Left lung (tissue), 10 donors: ENCODE measurements around the gene TMEM131. TPM values are rescaled to one million over a fixed set of nuclear protein-coding genes. Genes with fewer than 3 reads are reported as not detected.

ENCODE experiments used
- ATAC-seq: fragments of 200-7000 bp; cut with Tn5 transposase; one replicate; pipeline ENCODE4 v1.9.1; 2020; ENCODE audit warnings: moderate library complexity
- DNase-seq, 4 donors: peaks; one replicate each; pipeline ENCODE4 v3.0.0-alpha.2; 2013 to 2020
- H3K27ac ChIP-seq, 2 donors: fragments of 200-600 bp; sonication (generic) in 1 of 2; one replicate each; pipeline versions ENCODE4 v1.5.0 to v1.8.0; 2020 to 2021
- H3K27me3 ChIP-seq, 2 donors: fragments of 200-600 bp; sonication (generic) in 1 of 2; one replicate each; pipeline versions ENCODE4 v1.5.0 to v1.8.0; 2020 to 2021
- H3K36me3 ChIP-seq, 2 donors: fragments of 200-600 bp; sonication (generic) in 1 of 2; one replicate each; pipeline versions ENCODE4 v1.5.0 to v1.8.0; 2020 to 2021
- H3K4me1 ChIP-seq, 2 donors: fragments of 200-600 bp; one replicate each; pipeline ENCODE4 v1.8.0; 2021
- H3K4me3 ChIP-seq, 2 donors: fragments of 200-600 bp; sonication (generic) in 1 of 2; one replicate each; pipeline versions ENCODE4 v1.5.0 to v1.8.0; 2020 to 2021; ENCODE audit warnings: mild to moderate bottlenecking in 1 of 2
- H3K9me3 ChIP-seq, 2 donors: fragments of 200-600 bp; sonication (generic) in 1 of 2; one replicate each; pipeline versions ENCODE4 v1.5.0 to v1.8.0; 2020 to 2021
- CTCF ChIP-seq, 2 donors: fragments of 200-600 bp; sonication (generic) in 1 of 2; IDR thresholded peaks; one replicate each; pipeline versions ENCODE4 v1.5.0 to v1.8.0; 2021; ENCODE audit warnings: antibody characterized with exemption in 2 of 2
- intact Hi-C, 2 donors: fragments of 100-400 bp; cut with DNase I; formaldehyde crosslinking; loops; one replicate each; pipeline versions ENCODE4 v1.11.2 to v1.14.2; 2022
- polyA plus RNA-seq, 6 donors: library from polyadenylated mRNA; unstranded; fragments of 120-200 nt; gene quantifications; one replicate each; pipeline ENCODE4 v1.2.1, GENCODE V29; 2013; ENCODE audit not compliant: insufficient read length in 6 of 6
- total RNA-seq, 2 donors: library from RNA; stranded (reverse); fragmentation: NEBNext Ultra II Directional; extraction: Animal tissue kit (Norgen Biotek cat#: 25700); gene quantifications; one replicate each; pipeline ENCODE4 v1.2.1, GENCODE V29; 2021
- donor health status: DM: no; HTN: yes; CAD: no.
- donor health status: DM: no; HTN: no; CAD: no.

Gene TMEM131
- total and polyA plus RNA-seq, 8 donors: 43.9 to 52.0 (median 47.8) TPM

DNA sequence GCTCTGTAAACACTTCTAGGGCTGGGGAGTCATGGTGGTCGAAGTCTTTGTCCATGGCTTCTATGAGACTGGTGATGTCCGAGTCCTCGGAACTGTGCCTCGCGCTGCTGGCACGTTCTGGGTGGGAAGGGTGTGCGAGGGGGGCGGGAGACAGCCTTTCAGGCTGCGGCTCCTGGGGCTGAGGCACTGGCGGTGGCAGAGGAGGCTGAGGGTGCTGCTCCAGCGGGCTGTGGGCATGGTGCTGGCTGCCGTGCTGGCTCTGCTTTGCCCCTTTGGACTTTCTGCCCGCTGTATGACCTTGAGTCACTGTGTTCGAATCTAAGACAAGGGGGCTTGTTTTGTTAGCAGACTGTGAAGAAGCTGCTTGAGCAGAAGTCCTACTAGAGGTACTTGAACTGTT lies 203.3 kb downstream of the TMEM131 start:
- Histone ChIP-seq H3K4me3 (no peak overlapping the region), H3K36me3 (peaks cover 0 to 96% of the 10 kb centered on the region in 2 donors), H3K4me1 (no peaks in the 10 kb centered on the region), H3K27ac (no peak overlapping the region), H3K27me3 (no peaks in the 10 kb centered on the region), H3K9me3 (no peaks in the 10 kb centered on the region)
- ATAC-seq: no peak
- DNase-seq: no peak
- no peak for TF ChIP-seq CTCF (IDR thresholded peaks at IDR 0.05)
- intact Hi-C loops: no loop called here

DNA sequence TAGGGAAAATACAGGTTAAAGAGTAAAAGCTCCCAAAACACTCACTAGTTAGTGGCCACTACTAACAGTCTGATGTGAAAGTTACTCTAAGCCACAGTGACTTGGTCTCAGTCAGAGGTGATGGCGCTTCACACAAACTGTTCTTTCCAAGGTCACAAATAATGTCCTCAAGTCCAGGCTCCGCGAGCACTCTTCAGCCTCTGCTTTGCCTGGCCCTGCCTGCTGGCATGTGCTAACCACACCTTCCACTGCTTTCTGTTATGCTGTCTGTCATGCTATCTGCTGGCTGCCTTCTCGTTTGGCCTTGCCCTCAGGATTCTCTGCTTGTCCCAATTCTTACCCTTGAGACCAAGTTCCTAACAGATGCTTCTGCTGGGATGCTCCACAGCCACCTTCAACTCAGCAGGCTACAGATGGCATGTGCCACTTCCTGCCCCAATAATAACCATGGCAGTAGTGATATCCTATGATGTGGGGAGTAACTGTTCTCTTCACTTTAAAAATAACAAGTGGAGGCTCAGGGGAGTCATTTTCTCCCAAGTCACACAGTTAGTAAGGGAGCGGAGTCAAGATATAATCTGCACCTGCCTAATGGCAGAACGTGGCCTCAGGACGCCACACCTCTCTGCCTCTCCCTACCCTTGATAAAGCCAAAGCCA lies 206.6 kb downstream of the TMEM131 start:
- ATAC-seq (no peak), DNase-seq (no peak)
- Histone ChIP-seq H3K4me3 (no peak overlapping the region), H3K27ac (no peak overlapping the region), H3K36me3 (peaks cover 0 to 75% of the 10 kb centered on the region in 2 donors), H3K4me1 (no peaks in the 10 kb centered on the region), H3K27me3 (no peaks in the 10 kb centered on the region), H3K9me3 (no peaks in the 10 kb centered on the region)
- no peak for TF ChIP-seq CTCF (IDR thresholded peaks at IDR 0.05)
- intact Hi-C loops: no loop called here

- Histone ChIP-seq H3K4me1 (no peaks in the 10 kb centered on the region), H3K27me3 (no peaks in the 10 kb centered on the region), H3K9me3 (no peaks in the 10 kb centered on the region), H3K36me3 (peaks cover 0 to 42% of the 10 kb centered on the region in 2 donors), H3K27ac (no peak overlapping the region), H3K4me3 (no peak overlapping the region)
- DNase-seq (no peak), ATAC-seq (no peak)
- TF ChIP-seq CTCF (IDR thresholded peaks at IDR 0.05): no peak
- intact Hi-C loops: no loop called here
These were observed 209.9 kb downstream of the TMEM131 start for GRCh38 chr2:97785818-97786217.

DNA sequence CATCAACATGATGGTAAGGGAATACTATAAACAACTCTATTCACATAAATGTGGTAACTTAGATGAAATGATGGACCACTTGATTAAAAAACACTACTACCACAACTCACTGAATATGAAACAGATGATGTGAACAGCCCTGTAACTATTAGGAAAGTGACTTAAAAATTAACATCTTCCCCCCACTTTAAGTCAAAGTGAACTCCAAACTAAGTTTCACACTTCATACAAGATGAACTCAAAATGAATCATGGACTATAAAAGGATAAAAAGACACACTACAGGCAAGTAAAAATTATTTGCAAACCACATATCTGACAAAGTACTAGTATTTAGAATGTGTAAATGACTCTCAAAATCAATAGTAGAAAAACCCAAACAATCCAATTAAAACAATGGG lies 210.8 kb downstream of the TMEM131 start:
- intact Hi-C loops: no loop called here
- H3K4me3 ChIP-seq: no peak overlapping the region
- no peak for ATAC-seq

DNA sequence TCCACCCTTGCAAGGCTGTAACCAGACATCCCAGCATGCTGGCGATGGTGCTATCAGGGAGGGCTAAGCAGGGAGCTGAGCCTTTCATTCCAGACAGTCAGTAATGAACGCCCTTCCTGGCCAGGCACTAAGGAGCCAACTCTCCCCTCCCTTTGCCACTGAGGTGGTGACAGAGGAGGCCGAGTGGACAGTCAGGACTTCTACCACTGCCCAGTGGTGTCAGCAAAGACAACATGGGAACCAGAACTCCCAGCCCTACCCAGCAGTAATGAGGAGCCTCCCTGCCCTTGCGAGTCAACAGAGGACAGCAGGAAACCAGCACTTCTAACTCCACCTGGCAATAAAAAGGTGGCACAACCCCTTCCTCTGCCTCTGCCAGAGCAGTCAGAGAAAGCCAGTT lies 213.8 kb downstream of the TMEM131 start:
- intact Hi-C loops: no loop called here

More for the DNA sequence above, 210.8 kb downstream of the TMEM131 start:
- no peak for TF ChIP-seq CTCF (IDR thresholded peaks at IDR 0.05)
- DNase-seq: no peak
- Histone ChIP-seq H3K27ac (no peak overlapping the region), H3K9me3 (no peaks in the 10 kb centered on the region), H3K36me3 (peaks cover 0 to 36% of the 10 kb centered on the region in 2 donors), H3K27me3 (no peaks in the 10 kb centered on the region), H3K4me1 (no peaks in the 10 kb centered on the region)

More for the DNA sequence above, 213.8 kb downstream of the TMEM131 start:
- Histone ChIP-seq H3K36me3 (peaks cover 0 to 22% of the 10 kb centered on the region in 2 donors), H3K9me3 (no peaks in the 10 kb centered on the region), H3K27ac (no peak overlapping the region), H3K4me1 (no peaks in the 10 kb centered on the region), H3K4me3 (no peak overlapping the region), H3K27me3 (no peaks in the 10 kb centered on the region)
- DNase-seq: no peak
- no peak for TF ChIP-seq CTCF (IDR thresholded peaks at IDR 0.05)
- ATAC-seq: no peak
